Heart left ventricle (tissue), 16 donors: ENCODE data around the gene NNAT. TPM values are rescaled to one million over a fixed set of nuclear protein-coding genes. Genes with fewer than 3 reads are reported as not detected.

Source experiments
- ATAC-seq, 4 donors: fragments of 200-7000 bp; cut with Tn5 transposase; one replicate each; pipeline ENCODE4 v1.9.1; 2020 to 2022; ENCODE audit warnings: moderate library complexity in 4 of 4, mild to moderate bottlenecking in 3 of 4, moderate number of reproducible peaks in 1 of 4
- DNase-seq, 5 donors: peaks; one replicate each; pipeline ENCODE4 v3.0.0-alpha.2; 2020
- H3K27ac ChIP-seq, 12 donors: fragments of 200-600 bp; sonication (generic) in 4 of 12; one replicate each; pipeline versions ENCODE4 v1.5.0 to v1.8.0; 2016 to 2022; ENCODE audit warnings: mild to moderate bottlenecking in 2 of 12
- H3K27me3 ChIP-seq, 9 donors: fragments of 200-600 bp; sonication (generic) in 2 of 9; one replicate each; pipeline versions ENCODE4 v1.5.1 to v1.8.0; 2016 to 2022; ENCODE audit warnings: mild to moderate bottlenecking in 3 of 9
- H3K36me3 ChIP-seq, 9 donors: fragments of 200-600 bp; sonication (generic) in 2 of 9; one replicate each; pipeline versions ENCODE4 v1.5.0 to v1.8.0; 2018 to 2022; ENCODE audit warnings: mild to moderate bottlenecking in 2 of 9
- H3K4me1 ChIP-seq, 12 donors: fragments of 200-600 bp; sonication (generic) in 4 of 12; one replicate each; pipeline versions ENCODE4 v1.5.0 to v1.8.0; 2016 to 2022; ENCODE audit warnings: mild to moderate bottlenecking in 3 of 12
- H3K4me3 ChIP-seq, 12 donors: fragments of 200-600 bp; sonication (generic) in 4 of 12; one replicate each; pipeline versions ENCODE4 v1.5.0 to v1.8.0; 2017 to 2022; ENCODE audit warnings: mild to moderate bottlenecking in 9 of 12, moderate library complexity in 4 of 12
- H3K9me3 ChIP-seq, 12 donors: fragments of 200-600 bp; sonication (generic) in 4 of 12; one replicate each; pipeline versions ENCODE4 v1.5.0 to v1.8.0; 2016 to 2022; ENCODE audit warnings: mild to moderate bottlenecking in 1 of 12
- POLR2A ChIP-seq, 2 donors: fragments of 450-650 bp; IDR thresholded peaks; one replicate each; pipeline ENCODE4 v1.6.1; 2017; ENCODE audit warnings: antibody characterized with exemption in 2 of 2, mild to moderate bottlenecking in 2 of 2, moderate library complexity in 2 of 2
- WGBS, 4 donors: extraction: QIAGEN DNeasy Blood & Tissue Kit in 2 of 4; methylation state at CpG; one replicate each; pipeline versions ENCODE4 v1.1.5 to v1.1.7; 2013 to 2018; 5-methylcytosine and 5-hydroxymethylcytosine counted together
- intact Hi-C, 10 donors: fragments of 100-400 bp; cut with DNase I; formaldehyde crosslinking; loops; one replicate each; pipeline versions ENCODE4 v1.11.1 to v1.14.2; 2022
- polyA plus RNA-seq, 2 donors: library from polyadenylated mRNA; stranded (reverse); fragments of 200-250 nt; gene quantifications; one replicate each; pipeline ENCODE4 v1.2.3, GENCODE V29; 2013
- total RNA-seq, 9 donors: library from RNA; depleted of rRNA in 2 of 9; stranded (reverse); fragments of >200 nt in 2 of 9; fragmentation: NEBNext Ultra II Directional in 3 of 9; extraction: Animal tissue kit (Norgen Biotek cat#: 25700) in 3 of 9; gene quantifications; one replicate each; pipeline versions ENCODE4 v1.1.0 to v1.2.4, GENCODE V29; 2016 to 2023
- TF ChIP-seq, protein P1 (sequence below), 12 donors: fragments of 200-600 bp; sonication (generic) in 4 of 12; IDR thresholded peaks; one replicate each; pipeline versions ENCODE4 v1.5.0 to v1.8.0; 2018 to 2022; ENCODE audit warnings: antibody characterized with exemption in 12 of 12, mild to moderate bottlenecking in 5 of 12
- donor health status: ischemic (EF 13 %, LVEDD 7.1; RV severe dilation, severe dysfunction).
- donor health status: healthy with polysubstance abuse.
- donor health status: DM: no; HTN: yes; CAD: no.
- donor health status: DM: no; HTN: no; CAD: no.
- donor health status: ischemic (EF 25% LVEDD 6.9; RV normal size, moderate dysfunction).
- donor health status: ischemic (EF 25% LVEDD 5.7; RV mildly dilated, moderate dysfunction).
- donor health status: healthy.
- donor health status: DM: yes; HTN: yes; CAD: no.
- donor health status: ischemic (EF 35%, LVEDD 5.7; RV mildly dilated, moderate dysfunction).
- donor health status: nonischemic (EF 11% LVEDD 7.7; RV severe dilation, severe dysfunction).
- donor health status: DM: yes; HTN: yes; CAD: no.
- donor health status: PGD.
- donor health status: ischemic (EF 29% LVEDD 5.4; RV normal size, mild dysfunction).
- donor health status: nonischemic (EF 23%, LVEDD 6.1; RV moderate dilation, normal function).

Gene NNAT
- total and polyA plus RNA-seq, 11 donors, result 0.23 to 4.6 (median 0.57) TPM; not detected in 5

DNA sequence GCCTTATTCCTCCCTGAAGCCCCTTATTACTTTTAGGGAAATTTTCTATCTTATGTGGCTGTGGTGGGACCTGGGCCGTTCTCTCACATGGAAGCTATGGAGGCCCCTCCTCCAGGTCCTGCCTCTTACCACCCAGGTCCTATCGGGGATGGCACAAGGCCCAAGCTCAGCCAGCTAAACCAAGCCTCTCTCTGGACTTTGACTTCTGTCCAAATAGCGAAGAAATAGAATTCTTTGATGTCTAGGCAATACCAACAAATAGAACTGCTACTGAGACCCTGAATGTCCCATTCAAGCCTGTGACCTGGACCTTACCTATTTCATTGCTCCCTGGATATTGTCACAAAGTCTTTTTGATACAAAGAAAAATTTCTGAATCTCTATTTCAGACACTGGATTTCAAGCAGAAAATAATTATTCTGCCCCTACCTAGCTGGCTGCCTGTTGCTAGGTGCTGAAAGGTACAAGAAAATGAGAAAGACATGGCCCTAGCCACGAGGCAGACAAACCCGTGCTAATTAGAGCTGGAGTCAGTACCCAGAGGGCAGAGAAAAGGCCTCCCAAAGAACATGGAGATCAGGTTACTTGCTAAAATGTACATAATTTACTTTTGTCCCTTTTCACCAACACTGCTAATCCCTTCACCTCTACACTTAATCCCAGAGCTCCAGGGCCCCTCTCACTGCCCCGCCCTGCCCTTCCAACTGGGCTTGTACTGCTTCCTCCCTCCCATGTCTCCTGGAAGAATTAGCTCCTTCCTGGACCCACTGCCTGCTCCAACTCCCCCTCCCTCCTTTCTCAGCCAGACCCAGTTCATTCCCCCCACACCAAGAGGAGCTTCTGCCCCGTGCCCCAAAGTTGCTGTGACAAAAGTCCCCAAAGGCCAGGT is 15.5 kb upstream of the NNAT start:
- intact Hi-C loops, result no loop called here
- DNase-seq, result peak in 1 of 5 donors; percentile 29
- H3K27me3 ChIP-seq, result no peaks in the 10 kb centered on the region
- 61 to 78% (median 72%) methylated on average over 7 of the region's 7 CpGs for WGBS, 4 donors
- no peaks in the 10 kb centered on the region for H3K9me3 ChIP-seq
- peaks cover 0 to 30% (median 6%) of the 10 kb centered on the region in 12 donors for H3K4me1 ChIP-seq
- H3K27ac ChIP-seq, result no peak overlapping the region
- ATAC-seq, result peak in 3 of 4 donors; percentile 20 to 44 (median 32)
- no peak overlapping the region for H3K4me3 ChIP-seq
- H3K36me3 ChIP-seq, result peaks cover 0 to 24% (median 15%) of the 10 kb centered on the region in 9 donors
- no peak for TF ChIP-seq POLR2A (IDR thresholded peaks at IDR 0.05)
- TF ChIP-seq, protein P1, sequence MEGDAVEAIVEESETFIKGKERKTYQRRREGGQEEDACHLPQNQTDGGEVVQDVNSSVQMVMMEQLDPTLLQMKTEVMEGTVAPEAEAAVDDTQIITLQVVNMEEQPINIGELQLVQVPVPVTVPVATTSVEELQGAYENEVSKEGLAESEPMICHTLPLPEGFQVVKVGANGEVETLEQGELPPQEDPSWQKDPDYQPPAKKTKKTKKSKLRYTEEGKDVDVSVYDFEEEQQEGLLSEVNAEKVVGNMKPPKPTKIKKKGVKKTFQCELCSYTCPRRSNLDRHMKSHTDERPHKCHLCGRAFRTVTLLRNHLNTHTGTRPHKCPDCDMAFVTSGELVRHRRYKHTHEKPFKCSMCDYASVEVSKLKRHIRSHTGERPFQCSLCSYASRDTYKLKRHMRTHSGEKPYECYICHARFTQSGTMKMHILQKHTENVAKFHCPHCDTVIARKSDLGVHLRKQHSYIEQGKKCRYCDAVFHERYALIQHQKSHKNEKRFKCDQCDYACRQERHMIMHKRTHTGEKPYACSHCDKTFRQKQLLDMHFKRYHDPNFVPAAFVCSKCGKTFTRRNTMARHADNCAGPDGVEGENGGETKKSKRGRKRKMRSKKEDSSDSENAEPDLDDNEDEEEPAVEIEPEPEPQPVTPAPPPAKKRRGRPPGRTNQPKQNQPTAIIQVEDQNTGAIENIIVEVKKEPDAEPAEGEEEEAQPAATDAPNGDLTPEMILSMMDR (IDR thresholded peaks at IDR 0.05), result no peak

DNA sequence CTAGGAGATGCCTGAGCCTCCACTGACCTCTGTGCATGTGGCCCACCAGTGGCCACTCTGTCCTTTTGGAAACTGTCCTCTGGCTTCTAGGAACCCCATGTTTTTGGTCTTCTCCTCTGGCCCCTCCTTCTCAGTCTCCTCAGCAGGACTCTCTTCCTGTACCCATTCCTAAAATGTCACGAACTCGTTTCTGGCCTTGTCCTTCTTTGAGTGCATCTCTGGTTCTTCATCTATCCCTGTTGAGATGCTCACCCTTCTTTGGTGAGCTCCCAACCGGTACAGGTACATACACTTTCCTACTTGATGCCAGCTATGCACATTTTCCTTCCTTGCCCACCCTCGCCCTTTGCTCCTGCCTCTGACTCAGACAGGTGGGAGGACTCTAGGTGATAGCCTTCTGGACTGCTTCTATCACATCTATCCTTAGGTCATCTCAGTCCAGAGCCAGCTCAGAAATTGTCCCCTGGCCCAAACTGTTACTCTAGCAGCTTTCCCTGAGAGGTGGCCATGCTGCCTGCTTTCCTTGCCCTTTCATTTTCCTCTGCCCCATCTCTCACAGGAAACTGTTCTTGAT is 14.8 kb upstream of the NNAT start:
- TF ChIP-seq, protein P1 (IDR thresholded peaks at IDR 0.05), result no peak
- no peak for TF ChIP-seq POLR2A (IDR thresholded peaks at IDR 0.05)
- intact Hi-C loops, result no loop called here
- DNase-seq, result no peak
- Histone ChIP-seq H3K36me3 (peaks cover 0 to 31% (median 19%) of the 10 kb centered on the region in 9 donors), H3K9me3 (no peaks in the 10 kb centered on the region), H3K4me1 (peaks cover 0 to 30% (median 6%) of the 10 kb centered on the region in 12 donors), H3K27ac (no peak overlapping the region), H3K27me3 (no peaks in the 10 kb centered on the region), H3K4me3 (no peak overlapping the region)
- 77 to 89% (median 81%) methylated on average over 4 of the region's 4 CpGs for WGBS, 4 donors
- ATAC-seq, result no peak

DNA sequence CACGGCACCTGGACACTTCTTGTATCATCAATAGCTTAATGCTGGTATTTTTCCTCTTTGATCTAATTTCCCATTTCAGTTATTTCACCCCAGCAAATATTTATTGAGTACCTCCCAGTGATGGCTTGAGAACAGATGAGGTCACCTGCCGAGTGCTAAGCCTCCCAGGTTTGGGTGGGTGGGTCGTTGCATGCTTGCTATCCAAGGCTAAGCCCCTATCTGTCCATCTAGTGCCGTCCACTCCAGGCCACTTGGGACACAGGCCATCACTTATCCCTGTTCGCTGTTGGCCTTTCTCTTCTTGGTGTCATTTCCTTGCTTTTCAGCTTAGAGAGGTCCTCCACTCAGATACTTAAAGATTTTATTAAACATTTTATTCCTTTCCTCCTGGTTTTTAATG is 10.8 kb upstream of the NNAT start:
- Histone ChIP-seq H3K4me1 (peaks cover 0 to 26% (median 3%) of the 10 kb centered on the region in 12 donors), H3K4me3 (no peak overlapping the region), H3K27ac (no peak overlapping the region), H3K36me3 (peaks cover 0 to 63% (median 53%) of the 10 kb centered on the region in 9 donors), H3K9me3 (no peaks in the 10 kb centered on the region), H3K27me3 (no peaks in the 10 kb centered on the region)
- no peak for TF ChIP-seq POLR2A (IDR thresholded peaks at IDR 0.05)
- TF ChIP-seq, protein P1 (IDR thresholded peaks at IDR 0.05), result no peak
- intact Hi-C loops, result no loop called here
- DNase-seq (no peak), ATAC-seq (no peak)
- WGBS, 4 donors, result 86 to 93% (median 90%) methylated on average over 5 of the region's 5 CpGs

DNA sequence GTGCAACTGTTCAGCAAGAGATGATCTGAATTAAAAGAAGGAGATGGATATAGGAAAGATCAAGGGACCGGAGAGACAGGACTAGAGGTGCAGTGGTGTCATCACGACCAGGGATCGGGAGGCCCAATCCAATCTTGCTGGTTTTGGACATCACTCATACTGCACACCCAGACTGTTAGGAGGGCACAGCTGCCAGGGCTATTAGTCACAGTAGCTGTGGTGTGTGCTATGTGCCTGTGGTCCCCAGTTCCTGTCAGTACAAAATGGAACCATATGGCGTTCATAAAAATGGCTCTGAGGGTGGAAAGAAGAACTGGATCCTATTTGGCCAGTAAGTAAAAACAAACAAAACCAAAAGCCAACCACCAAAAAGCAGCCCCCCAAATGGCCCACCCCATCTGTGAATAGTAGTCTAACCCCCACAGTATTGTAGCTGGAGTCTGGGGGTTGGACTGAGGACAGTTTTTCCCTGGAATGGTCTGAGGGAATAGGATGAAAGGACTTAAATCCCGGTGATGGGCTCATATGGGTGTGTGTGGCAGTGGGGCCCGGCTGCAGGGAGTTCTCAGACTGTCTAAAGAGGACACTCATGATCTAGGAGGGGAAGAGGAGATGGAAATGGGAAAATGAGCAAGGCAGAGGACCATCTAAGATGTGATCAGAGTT is 9.3 kb upstream of the NNAT start:
- no peaks in the 10 kb centered on the region for H3K27me3 ChIP-seq
- no peak for ATAC-seq
- 94 to 99% (median 96%) methylated on average over 6 of the region's 6 CpGs for WGBS, 4 donors

More for the DNA sequence above, 9.3 kb upstream of the NNAT start:
- no peak for DNase-seq
- Histone ChIP-seq H3K9me3 (no peaks in the 10 kb centered on the region), H3K36me3 (peaks cover 0 to 75% (median 62%) of the 10 kb centered on the region in 9 donors), H3K27ac (no peak overlapping the region), H3K4me3 (no peak overlapping the region), H3K4me1 (peaks cover 0 to 24% (median 6%) of the 10 kb centered on the region in 12 donors)
- intact Hi-C loops, result no loop called here
- TF ChIP-seq, protein P1 (IDR thresholded peaks at IDR 0.05), result no peak
- no peak for TF ChIP-seq POLR2A (IDR thresholded peaks at IDR 0.05)
